ENCODE measurements around the gene EMILIN1.
"Not testable (repeated sequence)": the region's sequence is repeated elsewhere in the genome, so short reads cannot be mapped to it uniquely, and the experiment has no call there.

Gene EMILIN1

DNA sequence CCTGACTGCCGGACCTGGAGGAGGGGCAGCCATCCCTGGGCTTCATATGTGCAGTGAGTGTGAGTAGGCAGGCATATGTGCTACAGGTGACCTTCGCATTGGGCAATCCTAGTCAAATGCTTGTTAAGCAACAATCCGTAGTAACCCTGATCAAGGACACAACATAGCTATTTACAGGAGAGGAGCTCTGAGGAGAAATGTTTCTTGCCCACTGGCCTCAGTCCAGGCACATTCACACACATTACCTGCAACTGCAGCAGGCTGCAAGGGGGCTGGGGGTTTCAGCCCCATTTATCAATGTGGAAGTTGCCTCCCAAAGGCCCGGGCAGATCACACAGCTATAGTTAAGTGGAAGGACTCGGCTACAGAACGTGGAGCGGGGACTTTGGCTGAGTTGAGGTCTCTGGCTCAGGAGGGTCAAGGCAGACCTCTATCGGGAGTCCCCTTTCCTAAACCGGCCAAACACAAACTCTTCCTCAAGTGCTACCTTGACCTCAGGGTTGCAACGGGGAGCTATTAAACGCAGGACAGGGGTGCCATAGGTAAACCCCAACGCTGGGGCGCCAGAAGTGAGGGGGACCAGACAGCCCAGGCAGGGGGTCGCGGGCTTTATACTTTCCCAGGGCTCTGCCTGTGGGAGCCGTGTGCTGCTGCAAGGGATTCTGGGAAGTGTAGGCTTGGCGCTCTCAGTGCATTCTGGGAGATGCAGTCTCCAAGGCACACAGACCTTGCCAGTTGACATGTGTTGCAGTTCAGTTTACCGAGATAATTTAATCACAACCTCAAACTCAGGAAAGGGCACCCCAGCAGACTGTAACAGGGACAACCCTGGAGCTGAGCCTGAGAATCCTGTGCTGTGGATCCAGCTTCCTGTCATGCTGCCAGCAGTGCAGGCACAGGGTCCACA lies 17.6 kb downstream of the EMILIN1 start:
- peak; percentile 61 for DNase-seq

DNA sequence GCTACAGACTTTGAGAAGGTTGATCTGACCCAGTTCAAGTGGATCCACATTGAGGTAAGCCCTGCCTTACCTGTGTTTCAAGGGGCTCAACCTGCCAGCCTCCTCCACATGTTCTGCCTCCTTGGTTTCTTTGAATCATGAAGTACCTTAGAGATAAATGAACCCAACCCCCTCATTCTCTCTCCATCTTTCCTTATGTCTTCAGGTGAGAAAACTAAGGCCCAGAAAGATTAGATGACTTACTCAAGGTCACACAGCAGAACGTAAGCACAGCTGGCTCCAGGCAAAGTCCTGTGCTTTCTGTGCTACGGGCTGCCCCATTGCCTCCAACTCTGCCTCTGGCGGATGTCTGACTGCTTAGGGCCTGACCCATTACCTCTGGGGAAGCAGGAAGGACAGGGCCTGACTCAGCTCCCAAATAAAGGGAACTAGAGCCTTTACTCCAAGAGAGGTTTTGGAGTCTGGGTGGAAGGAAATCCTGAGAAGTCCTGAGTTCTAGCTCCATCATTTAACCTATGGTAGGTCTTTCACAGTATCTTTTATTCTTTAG lies 18.4 kb downstream of the EMILIN1 start:
- no peak for DNase-seq

DNA sequence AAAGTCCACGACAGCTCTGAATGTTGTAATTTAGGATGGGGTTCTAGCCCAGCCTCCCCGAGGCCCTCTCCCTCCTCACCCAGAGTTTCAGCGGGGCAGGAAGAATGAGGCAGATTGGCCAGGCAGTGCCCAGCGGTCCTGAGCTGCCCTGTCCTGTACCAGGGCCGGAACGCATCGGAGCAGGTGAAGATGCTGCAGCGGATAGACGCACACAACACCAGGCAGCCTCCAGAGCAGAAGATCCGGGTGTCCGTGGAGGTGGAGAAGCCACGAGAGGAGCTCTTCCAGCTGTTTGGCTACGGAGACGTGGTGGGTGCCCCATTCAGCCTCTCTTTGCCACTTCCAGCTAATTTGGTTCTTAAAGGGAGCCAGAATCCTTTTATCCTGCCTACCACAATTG lies 18.9 kb downstream of the EMILIN1 start:
- DNase-seq: no peak

DNA sequence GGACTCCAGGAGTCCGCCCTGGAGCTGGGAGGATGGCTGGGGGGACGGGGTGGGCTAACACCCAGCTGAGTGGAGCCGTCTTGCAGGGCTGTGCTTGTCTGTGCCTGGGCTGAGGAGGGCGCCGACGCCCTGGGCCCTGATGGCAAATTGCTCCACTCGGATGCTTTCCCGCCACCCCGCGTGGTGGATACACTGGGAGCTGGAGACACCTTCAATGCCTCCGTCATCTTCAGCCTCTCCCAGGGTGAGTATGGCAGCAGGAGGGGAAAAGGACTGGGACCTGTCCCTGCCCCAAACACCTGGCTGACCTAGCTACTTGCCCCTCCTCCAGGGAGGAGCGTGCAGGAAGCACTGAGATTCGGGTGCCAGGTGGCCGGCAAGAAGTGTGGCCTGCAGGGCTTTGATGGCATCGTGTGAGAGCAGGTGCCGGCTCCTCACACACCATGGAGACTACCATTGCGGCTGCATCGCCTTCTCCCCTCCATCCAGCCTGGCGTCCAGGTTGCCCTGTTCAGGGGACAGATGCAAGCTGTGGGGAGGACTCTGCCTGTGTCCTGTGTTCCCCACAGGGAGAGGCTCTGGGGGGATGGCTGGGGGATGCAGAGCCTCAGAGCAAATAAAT lies 21.0 kb downstream of the EMILIN1 start:
- no peak for DNase-seq

DNA sequence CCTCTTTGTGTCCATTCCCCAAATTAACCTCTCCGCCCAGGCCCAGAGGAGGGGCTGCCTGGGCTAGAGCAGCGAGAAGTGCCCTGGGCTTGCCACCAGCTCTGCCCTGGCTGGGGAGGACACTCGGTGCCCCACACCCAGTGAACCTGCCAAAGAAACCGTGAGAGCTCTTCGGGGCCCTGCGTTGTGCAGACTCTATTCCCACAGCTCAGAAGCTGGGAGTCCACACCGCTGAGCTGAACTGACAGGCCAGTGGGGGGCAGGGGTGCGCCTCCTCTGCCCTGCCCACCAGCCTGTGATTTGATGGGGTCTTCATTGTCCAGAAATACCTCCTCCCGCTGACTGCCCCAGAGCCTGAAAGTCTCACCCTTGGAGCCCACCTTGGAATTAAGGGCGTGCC lies 21.6 kb downstream of the EMILIN1 start:
- no peak for DNase-seq

DNA sequence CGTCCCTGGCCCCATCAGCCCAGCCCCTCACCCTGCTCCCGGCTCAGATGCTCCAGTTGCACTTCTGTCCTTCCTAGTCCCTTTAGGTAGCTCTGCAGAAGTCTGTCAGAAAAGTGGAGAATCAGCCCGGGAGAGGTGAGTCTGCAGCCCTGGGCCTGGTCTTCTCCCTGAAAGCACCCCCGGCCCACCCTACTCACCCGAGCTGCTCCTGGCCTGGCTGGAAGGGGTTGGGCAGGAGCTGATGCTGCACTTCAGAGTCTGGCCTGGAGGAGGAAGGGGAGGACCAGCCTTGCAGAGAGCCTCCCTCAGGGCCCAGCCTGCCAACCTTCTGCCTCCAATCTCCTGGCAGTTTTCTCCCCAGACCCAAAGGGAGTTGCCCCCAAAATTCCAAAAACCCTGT lies 23.9 kb downstream of the EMILIN1 start:
- no peak for DNase-seq

DNA sequence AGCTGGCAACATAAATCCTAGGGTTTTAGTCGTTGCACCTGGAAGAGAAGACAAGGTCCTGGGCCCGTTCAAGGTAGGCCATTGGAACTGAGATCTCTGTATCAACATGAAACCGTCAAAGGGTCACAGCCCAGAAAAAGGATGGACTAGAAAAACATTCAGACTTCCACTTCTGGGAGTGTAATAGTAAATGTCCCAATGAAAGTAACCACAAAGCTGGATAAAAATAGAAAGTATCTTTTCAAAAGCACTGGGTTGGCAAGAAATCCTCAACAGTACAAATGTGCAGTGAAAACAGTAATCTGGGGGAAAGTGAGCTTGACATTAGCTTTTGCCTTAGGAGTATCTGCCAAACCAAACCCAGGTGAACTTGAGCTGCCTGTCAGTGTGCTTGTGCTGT lies 27.6 kb downstream of the EMILIN1 start:
- DNase-seq: no peak

DNA sequence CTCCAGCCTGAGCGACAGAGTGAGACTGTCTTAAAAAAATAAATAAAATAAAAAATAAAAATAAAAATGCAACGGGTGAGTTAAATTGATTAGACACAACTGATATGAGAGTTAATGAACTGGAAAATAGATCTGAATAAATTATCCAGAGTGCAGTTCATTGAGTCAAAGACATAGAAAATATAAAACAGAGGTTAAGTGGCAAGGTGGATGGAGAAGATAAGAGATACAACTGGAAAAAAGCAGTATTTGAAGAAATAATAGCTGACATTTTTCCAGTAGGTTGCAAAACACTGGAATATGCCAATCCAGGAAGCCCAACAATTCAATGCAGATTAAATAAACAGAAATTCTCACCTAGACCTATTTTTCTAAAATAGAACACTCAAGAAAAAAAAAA lies 29.8 kb downstream of the EMILIN1 start:
- no peak for DNase-seq

DNA sequence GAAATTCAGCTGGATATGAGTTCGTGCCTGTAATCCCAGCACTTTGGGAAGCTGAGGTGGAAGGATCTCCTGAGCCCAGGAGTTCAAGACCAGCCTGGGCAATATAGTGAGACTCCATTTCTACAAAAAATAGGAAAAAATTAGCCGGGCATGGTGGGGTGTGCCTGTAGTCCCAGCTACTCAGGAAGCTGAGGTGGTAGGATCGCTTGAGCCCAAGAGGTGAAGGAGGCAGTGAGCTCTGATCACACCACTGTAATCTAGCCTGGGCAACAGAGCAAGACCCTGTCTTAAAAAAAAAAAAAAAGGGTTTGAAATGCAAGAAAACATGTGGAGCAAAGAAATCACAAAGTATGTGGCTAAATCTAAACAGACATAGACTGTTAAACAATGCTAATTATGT lies 30.7 kb downstream of the EMILIN1 start:
- DNase-seq: no peak

DNA sequence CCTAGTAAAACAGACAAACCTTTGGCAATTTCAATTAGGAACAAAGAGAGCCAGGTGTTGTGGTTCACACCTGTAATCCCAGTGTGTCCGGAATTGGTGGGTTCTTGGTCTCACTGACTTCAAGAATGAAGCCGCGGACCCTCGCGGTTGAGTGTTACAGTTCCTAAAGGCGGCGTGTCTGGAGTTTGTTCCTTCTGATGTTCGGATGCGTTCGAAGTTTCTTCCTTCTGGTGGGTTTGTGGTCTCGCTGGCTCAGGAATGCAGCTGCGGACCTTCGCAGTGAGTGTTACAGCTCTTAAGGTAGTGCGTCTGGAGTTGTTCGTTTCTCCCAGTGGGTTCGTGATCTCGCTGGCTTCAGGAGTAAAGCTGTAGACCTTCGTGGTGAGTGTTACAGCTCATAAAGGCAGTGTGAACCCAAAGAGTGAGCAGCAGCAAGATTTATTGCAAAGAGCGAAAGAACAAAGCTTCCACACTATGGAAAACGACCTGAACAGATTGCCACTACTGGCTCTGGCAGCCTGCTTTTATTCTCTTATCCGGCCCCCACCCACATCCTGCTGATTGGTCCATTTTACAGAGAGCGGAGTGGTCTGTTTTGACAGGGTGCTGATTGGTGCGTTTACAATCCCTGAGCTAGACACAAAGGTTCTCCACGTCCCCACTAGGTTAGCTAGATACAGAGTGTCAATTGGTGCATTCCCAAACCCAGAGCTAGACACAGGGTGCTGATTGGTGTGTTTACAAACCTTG lies 32.4 kb downstream of the EMILIN1 start:
- DNase-seq: not testable (repeated sequence)

DNA sequence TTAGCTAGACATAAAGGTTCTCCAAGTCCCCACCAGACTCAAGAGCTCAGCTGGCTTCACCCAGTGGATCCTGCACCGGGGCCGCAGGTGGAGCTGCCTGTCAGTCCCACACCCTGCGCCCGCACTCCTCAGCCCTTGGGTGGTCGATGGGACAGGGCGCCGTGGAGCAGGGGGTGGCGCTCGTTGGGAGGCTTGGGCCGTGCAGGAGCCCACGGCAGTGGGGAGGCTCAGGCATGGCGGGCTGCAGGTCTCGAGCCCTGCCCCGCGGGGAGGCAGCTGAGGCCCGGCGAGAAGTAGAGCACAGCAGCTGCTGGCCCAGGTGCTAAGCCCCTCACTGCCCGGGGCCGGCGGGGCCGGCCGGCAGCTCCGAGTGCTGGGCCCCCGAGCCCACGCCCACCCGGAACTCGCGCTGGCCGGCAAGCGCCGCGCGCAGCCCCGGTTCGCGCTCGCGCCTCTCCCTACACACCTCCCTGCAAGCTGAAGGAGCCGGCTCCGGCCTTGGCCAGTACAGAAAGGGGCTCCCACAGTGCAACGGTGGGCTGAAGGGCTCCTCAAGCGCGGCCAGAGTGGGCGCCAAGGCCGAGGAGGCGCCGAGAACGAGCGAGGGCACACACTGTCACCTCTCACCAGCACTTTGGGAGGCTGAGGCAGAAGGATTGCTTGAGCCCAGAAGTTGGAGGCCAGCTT lies 33.1 kb downstream of the EMILIN1 start:
- not testable (repeated sequence) for DNase-seq

DNA sequence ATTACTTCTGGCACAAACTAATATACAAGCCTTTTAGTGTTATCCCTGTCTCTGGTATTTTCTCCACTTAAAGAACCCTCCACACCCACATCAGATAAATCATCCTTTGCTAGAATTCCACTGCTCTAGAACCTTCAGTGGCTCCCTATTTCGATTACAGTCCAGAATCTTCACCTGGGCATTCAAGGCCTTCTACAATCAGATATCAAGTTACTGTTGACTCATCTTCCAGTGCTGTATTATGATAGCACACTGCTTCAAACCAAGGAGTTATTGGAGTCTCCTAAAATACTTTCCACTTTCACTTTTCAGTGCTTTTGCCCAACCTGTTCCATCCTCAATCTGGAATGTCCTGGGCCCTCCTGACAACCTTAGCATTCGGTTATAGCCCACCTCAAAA lies 37.1 kb downstream of the EMILIN1 start:
- DNase-seq: no peak

DNA sequence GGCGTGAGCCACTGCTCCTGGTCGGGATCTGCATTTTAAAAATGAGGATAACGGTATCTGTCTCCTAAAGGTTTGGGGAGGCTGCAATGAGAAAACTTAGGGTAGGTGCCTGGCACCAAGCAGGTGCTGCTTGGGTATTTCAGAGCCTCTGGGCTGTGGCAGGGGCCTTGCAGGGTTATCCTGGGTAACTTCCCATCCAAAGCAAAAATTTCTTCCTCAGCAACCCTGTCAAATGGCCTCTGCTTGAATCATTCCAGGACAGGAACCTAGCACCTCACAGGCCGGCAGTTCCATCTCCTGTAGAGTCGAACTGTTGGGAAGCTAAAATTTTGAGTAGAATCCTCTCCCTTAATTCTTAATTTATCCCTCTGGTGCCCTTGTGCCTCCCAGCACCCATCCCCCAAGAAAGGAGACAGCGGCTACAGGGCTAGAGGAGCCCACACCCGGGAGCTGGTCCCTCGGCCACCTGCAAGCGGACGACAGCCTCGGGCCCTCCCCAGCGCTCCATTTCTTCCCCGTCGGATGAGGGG lies 39.6 kb downstream of the EMILIN1 start:
- no peak for DNase-seq

DNA sequence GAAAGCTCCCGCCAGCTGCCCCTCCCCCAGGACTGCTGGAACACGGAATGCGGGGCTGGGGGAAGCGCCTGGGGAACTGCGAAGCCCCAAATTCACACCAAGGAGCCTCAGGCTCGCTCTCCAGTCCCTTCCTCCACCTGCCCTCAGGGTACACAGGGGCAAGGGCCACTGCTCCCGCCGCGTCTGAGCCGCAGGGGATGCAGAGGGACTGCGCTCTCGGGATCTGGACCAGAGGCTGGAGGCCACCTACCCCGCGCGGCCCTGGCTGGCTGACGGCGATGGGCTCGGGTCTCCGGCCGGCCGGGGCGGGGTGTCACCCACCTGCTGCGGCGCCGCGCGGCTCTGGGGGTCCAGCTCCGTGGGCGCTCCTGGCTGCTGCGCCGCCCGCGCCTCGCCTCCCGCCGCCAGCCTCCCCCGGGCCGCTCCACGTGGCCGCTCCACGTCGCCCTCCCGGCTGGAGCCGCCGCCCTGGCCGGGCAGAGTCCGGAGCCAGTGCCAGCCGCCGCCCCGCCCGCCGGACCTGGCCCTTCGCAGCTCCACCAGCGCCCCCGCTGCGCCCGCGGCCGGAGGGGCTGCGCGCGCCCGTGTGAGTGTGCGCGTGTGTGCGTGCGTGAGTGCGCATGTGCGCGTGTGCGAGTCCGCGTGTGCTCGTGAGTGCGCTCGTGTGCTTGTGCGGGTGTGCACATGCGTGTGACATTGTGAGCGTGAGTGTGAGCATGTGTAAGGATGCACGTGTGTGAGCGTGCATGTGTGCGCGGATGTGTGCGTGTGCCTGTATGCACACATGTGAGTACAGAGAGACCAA lies 40.3 kb downstream of the EMILIN1 start, which contains the start of gene CGREF1:
CGREF1 (minus strand) TSS at position 604 of the 805 bp plus-strand sequence. CDS start 14,762 bp downstream, outside the sequence.
- peak; percentile 66 for DNase-seq

DNA sequence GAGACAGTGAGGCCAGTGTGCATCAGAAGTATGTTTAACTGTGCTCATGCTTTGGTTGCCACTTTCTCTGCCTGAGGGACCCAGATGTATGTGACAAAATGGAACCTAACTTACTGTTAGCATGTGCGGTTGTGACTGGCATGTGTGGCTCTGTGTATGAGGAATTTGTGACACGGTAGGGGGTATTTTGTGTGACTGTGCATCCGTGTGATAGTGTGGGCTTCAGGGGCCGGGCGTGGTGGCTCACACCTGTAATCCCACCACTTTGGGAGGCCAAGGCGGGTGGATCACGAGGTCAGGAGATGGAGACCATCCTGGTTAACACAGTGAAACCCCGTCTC lies 40.9 kb downstream of the EMILIN1 start:
- DNase-seq: not testable (repeated sequence)

DNA sequence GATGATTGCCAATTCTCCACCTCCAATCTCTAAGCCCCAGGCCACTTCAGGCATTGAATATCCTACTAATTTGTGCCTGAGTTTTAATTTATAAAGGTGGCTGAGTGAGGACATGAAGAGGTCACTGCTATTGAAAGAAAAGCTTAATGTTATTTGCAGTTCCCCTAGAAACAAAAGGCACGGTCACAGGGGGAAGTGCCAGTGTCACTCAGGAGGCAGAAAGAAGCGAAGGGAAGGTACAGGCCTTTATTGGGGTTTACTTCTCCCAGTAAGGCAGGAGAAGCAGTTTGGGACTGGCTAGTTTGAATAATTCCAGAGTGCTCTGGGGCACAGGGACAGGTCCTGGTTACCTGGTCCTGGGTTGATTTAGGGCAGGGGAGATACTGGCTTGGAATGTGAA lies 43.5 kb downstream of the EMILIN1 start:
- DNase-seq: peak; percentile 4

DNA sequence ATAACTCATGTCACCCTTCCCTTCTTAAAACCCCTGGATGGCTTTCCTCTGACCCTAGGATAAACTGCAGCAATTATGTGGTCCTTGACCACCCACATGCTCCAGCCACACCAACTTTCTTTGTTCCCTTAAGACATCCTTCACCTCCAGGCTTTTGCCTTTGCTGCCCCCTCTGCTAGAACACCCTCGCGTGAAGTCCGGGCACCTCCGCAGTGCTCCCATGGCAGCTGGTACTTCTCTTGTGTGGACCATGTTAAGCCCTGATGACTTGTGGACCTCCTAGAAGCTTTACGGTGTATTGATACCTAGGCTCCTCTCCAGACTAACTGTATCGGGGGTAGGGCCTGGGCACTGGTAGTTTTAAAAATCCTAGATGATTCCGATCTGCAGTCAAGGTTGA lies 44.4 kb downstream of the EMILIN1 start:
- DNase-seq: no peak

DNA sequence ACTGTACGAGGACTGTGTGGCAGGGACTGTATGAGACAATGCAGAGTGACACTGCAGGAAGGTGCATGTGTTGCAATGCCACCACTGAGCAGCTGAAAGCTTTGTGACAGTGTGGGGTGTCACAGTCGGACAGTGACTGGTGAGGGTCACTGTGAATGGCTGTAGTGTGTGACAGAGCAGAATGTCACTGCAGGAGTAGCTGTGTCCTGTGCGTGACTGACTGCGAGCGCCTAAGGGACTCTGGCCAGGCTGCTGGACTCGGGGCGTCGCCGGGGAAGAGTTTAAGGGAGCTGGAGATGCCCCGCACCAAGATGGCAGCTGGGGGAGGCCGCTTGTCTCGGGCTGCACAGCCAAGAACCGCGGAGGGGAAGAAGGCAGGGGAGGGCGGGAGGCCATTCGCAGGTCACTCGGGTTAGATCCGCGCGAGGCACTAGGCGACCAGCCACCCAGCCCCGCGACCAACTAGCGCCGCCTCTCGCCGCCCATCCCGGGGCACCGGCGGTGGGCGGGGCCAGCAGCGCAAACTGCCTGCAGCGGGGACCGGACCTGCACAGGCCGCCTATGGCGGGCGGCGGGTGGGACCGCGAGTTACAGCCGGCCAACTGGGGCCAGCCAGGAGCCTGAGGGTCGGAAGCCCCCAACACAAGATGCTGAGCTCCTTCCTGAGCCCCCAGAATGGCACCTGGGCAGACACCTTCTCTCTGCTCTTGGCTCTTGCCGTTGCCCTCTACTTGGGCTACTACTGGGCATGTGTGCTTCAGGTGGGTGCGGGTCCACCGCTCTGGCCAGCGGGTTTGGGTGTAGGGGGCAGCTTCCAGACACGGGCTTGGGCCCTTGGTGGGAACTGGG lies 45.1 kb downstream of the EMILIN1 start, which contains the start of gene ABHD1:
ABHD1 (plus strand) TSS at position 514 of the 849 bp plus-strand sequence; CDS start at position 648, 134 bp downstream.
- DNase-seq: peak; percentile 40

DNA sequence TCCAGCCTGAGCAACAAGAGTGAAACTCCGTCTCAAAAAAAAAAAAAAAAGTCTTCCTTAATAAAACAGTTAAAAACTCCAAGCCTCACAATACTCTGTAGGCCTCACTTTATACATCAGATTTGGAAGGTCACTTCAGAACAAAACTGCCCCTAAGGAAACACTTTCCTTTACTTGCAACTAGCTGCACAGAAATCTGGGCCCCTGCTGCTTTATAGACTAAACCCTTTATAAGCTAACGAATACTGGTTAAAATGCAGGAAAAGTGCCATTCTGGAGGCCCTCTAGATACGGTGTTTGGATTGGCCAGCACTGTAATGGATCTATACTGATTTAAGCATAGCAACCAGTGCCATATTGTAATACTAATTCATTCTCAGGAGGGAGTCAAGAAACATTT lies 46.7 kb downstream of the EMILIN1 start:
- DNase-seq: no peak

DNA sequence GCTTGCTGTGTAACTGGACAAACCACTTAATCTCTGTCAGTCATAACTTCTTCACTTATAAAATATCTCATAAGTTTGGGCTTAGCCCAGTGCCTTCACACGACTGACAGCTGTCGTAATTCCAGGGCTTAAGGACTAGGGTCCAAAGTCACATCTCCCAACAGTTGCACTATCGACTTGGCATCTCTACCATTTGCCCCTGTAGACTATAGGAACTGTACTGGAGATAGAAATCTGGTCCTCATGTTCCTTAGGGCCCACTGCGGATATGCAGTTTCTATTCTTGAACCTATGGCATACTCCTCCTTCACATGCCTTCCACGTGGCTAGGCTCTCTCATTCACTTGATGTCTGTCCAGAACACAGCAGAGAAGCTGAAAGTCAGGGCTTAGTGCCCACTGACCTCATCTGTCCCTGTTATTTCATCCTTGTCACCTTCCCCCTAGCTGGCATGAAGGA lies 47.9 kb downstream of the EMILIN1 start:
- no peak for DNase-seq

Measured in NCI-H69 (cell line).